DMS 273 treated with DMSO at 0.1 percent for 48 hours (cell line): ENCODE measurements around the gene ADAMTS13.
A peak's percentile ranks its signal among the peaks of the same experiment; 100 is the strongest.
"Not testable (repeated sequence)": the region's sequence is repeated elsewhere in the genome, so short reads cannot be mapped to it uniquely, and the experiment has no call there.

ENCODE experiments used
- DNase-seq: peaks from one replicate; lab custom pipeline; 2025; lab: John Stamatoyannopoulos, UW

ADAMTS13 gene

DNA sequence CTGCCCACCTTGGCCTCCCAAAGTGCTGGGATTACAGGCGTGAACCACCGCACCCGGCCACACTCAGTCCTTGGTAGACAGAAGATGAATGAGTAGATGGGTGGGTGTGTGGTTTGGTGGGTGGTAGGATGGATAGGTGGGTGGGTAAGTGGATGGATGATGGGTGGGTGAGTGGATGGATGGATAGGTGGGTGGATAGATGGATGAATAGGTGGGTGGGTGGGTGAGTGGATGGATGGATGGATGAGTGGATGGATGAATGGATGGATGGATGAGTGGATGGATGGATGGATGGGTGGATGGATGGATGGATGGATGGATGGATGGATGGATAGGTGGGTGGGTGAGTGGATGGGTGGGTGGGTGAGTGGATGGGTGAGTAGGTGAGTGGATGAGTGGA lies 29.9 kb upstream of the ADAMTS13 start:
- DNase-seq, result not testable (repeated sequence)

- DNase-seq, result no peak
These were observed 28.8 kb upstream of the ADAMTS13 start for GRCh38 chr9:133393399-133393798.

GRCh38 chr9:133394687-133395271 lies 27.4 kb upstream of the ADAMTS13 start:
- DNase-seq, result no peak

DNA sequence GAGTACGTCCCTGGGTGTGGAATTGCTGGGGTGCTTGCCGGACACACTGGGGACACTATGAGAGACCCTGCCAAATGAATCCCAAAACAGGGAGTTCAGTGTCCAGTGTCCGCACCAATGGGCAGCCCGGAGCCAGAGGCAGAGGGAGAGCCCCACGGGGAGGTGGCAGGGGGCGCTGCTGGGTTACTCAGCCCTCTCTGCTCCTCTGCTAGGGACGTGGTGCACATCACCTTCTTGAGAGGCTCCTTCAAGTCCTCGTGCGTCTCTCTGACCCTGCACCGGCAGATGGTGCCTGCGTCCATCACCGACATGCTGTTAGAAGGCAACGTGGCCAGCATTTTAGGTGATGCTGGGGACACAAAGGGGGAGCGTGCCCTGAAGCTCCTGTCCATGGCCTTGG lies 25.2 kb upstream of the ADAMTS13 start:
- no peak for DNase-seq

GRCh38 chr9:133397370-133397769 lies 24.8 kb upstream of the ADAMTS13 start:
- DNase-seq, result no peak

DNA sequence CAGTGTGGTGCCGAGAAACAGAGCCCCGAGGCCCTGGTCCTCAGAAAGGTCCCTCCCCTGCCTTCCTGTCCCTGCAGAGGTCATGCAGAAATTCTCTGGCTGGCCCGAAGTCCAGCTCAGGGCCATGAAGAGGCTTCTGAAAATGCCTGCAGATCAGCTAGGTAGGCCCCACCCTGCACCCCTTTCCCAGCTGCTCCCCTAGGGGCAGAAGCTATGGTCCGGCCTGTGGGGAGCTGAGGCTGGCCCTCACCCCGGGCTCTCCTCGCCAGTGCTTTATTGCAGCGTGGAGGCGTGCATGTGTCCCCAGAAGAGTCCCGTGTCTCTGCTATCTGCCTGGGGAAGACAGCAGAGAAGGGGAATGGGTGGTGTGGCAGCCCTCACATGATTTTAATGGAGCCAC lies 24.3 kb upstream of the ADAMTS13 start:
- DNase-seq, result no peak

DNA sequence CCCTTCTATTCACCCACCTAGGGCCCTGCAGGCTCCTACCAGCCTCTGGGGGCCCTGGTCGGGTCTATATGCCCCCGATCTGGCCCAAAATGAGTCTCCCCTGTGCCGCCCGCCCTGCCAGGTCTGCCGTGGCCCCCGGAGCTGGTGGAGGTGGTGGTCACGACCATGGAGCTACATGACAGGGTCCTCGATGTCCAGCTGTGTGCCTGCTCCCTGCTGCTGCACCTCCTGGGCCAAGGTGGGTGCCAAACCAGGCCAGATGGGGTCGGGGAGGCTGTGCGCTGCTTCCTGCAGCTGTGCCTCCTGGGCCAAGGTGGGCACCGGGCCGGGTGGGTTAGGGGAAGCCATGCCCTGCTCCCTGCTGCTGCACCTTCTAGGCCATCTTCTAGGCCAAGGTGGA lies 21.9 kb upstream of the ADAMTS13 start:
- DNase-seq, result no peak

GRCh38 chr9:133401588-133401987 lies 20.6 kb upstream of the ADAMTS13 start:
- no peak for DNase-seq

GRCh38 chr9:133402689-133403088 lies 19.5 kb upstream of the ADAMTS13 start:
- DNase-seq, result no peak

DNA sequence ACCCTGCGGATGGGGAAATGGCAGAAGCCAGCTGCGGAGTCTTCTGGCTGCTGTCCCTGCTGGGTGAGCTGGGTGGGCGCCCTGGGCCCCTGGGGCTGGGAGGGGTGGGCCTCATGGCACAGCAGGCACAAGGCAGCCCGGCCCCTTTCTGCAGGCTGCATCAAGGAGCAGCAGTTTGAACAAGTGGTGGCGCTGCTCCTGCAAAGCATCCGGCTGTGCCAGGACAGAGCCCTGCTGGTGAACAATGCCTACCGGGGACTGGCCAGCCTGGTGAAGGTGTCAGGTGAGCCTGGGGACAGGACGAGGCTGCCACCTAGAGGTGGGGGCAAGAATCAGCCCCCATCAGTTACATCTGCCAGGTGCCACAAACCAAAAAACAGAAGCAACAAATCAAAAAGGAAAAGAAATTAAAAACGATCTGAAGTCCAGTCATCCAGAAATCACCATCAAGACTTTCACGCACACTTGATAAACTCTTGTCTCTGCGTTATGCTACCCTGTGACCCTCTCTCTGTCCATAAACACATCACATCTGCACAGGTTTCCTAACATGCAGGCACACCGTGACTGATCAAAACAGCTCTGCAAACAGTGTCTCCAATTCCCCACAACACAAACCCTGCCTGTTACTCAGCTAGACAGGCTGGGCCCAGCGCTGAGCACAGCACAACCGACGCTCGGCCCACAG lies 18.3 kb upstream of the ADAMTS13 start:
- no peak for DNase-seq

DNA sequence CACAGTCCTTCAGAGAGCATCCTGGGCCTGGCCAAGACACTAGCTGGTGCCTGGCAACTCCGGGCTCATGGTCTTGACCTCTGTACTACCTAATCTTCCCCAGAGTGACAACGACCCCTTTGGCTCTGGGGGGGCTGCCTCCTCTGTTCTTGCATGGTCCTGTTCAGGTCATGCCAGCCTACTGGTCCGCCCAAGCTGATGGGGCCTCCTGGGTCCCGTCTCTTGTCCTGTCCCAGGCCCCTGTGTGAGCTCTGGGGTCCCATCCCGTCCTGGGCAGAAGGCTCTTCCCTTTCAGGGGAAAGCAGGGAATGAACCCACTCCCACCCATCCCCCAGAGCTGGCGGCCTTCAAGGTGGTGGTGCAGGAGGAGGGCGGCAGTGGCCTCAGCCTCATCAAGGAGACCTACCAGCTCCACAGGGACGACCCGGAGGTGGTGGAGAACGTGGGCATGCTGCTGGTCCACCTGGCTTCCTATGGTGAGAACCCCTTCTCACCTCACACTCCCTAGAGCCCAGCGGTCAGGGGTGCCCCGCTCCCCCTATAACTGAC lies 17.6 kb upstream of the ADAMTS13 start:
- DNase-seq, result no peak

- DNase-seq, result no peak
These were observed 16.4 kb upstream of the ADAMTS13 start for GRCh38 chr9:133405508-133406438.

GRCh38 chr9:133406480-133407307 lies 15.5 kb upstream of the ADAMTS13 start:
- no peak for DNase-seq

GRCh38 chr9:133408042-133408441 lies 14.1 kb upstream of the ADAMTS13 start:
- DNase-seq, result no peak

DNA sequence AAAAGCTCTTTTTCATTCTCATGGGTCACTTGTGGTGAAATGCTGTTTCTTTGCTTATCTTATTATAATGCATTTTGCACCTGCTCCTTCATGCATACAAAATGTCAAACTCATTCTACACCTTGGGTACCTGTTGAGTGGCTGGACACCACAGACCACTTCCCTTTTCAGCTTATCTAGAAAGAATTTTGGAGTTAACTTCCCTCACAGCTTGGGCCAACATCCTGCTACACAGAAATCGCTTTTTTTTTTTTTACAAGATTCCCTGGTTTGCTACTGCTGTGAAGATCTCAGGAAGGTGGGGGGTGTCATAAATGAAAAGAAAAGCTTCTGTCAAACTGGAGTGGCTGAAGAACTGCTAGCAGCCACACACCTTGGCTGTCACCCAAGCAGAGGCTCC lies 7.0 kb upstream of the ADAMTS13 start:
- DNase-seq, result no peak

- DNase-seq, result peak; percentile 53
These were observed 4.4 kb upstream of the ADAMTS13 start, which contains the start of gene REXO4 for GRCh38 chr9:133417541-133418461. Gene REXO4, minus strand, starts transcription at chr9:133418010. Its CDS starts 166 bp downstream, at chr9:133417844.

GRCh38 chr9:133419005-133419404 lies 3.2 kb upstream of the ADAMTS13 start:
- no peak for DNase-seq

GRCh38 chr9:133420392-133420827 lies 1.8 kb upstream of the ADAMTS13 start:
- no peak for DNase-seq

DNA sequence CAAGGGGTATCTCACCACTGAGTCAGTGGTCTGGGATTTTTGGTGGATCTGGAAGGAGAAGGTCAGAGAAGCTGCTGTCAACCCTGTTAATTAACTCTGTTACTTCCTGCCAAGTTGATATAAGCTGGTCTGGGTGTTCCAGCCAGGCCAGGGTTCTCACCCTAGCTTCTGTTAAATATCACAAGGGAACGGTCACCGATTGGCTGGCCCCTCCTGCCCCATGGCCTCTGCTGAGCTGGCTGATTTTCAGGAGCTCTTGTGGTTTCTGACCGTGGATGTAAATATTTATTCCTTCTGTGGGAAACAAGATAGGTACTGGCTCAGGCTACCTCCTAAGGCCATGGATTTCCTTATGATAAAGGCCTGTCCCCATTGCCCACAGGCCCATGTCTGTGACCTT lies 1.0 kb downstream of the ADAMTS13 start:
- DNase-seq, result no peak

DNA sequence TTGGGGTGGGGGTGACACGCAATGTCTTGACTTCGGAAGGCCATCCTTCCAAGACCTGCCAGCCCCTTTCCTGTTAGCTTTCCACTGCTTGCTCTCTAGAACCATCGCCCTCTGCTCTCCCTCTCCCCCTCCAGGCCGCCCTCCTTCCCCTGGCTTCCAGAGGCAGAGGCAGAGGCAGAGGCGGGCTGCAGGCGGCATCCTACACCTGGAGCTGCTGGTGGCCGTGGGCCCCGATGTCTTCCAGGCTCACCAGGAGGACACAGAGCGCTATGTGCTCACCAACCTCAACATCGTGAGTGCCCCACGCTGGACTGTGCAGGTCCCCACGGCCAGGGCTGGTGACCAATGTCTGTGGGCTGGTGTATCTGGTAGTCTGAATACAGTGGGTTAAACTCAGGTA lies 2.0 kb downstream of the ADAMTS13 start:
- DNase-seq, result no peak
